A549 (cell line): Measurements from ENCODE around the gene CTNND2. TPM values are rescaled to one million over a fixed set of nuclear protein-coding genes. Genes with fewer than 3 reads are reported as not detected.

ENCODE experiments used
- ATAC-seq, 2 experiments: fragments of 200-7000 bp in 1 of 2; fragments of >200 bp in 1 of 2; cut with Nextera tagmentation in 1 of 2; cut with Tn5 transposase in 1 of 2; 3 replicates each; pipeline versions ENCODE4 v1.8.0 to v1.9.1; 2018 to 2020; ENCODE audit warnings: mild to moderate bottlenecking in 1 of 2, moderate library complexity in 1 of 2
- CTCF ChIA-PET: fragments of 300-600 bp; sonication (Branson Sonifier 250); formaldehyde crosslinking; extraction: SDS; loops from one replicate; lab custom pipeline; 2021; ENCODE audit warnings: antibody characterized with exemption, inconsistent platforms; lab: Yijun Ruan, JAX
- POLR2A ChIA-PET: fragments of 350-600 bp; formaldehyde crosslinking; extraction: SDS; loops from one replicate; lab custom pipeline; 2021; ENCODE audit warnings: antibody characterized with exemption, inconsistent platforms; lab: Yijun Ruan, JAX
- DNase-seq, 2 experiments: peaks; one replicate each; pipeline versions ENCODE4 v3.0.0 to v3.0.0-alpha.2; 2011 to 2016; ENCODE audit warnings: low read depth in 1 of 2, low spot score in 1 of 2
- FAIRE-seq: peaks from 2 replicates; lab custom pipeline; 2011; peaks lifted over from hg19 to GRCh38; lab: Jason Lieb, UNC
- H3K27ac ChIP-seq, 2 experiments: fragments of >200 bp; sonication (Bioruptor Twin); formaldehyde crosslinking; 3 replicates each; pipeline ENCODE4 v1.5.1; 2016 to 2017
- H3K4me1 ChIP-seq: fragments of >200 bp; sonication (Bioruptor Twin); formaldehyde crosslinking; 3 replicates; pipeline ENCODE4 v1.6.1; 2016
- H3K4me2 ChIP-seq: fragments of >200 bp; sonication (Bioruptor Twin); formaldehyde crosslinking; 3 replicates; pipeline ENCODE4 v1.6.1; 2016
- H3K4me3 ChIP-seq: fragments of >200 bp; sonication (Bioruptor Twin); formaldehyde crosslinking; 3 replicates; pipeline ENCODE4 v1.5.1; 2016
- H3K9me3 ChIP-seq: fragments of >200 bp; sonication (Bioruptor Twin); formaldehyde crosslinking; 3 replicates; pipeline ENCODE4 v1.6.1; 2016
- CEBPB ChIP-seq, 2 experiments: fragments of >200 bp in 1 of 2; sonication (Bioruptor Twin) in 1 of 2; formaldehyde crosslinking in 1 of 2; IDR thresholded peaks; 2 replicates each; pipeline ENCODE4 v1.6.1; 2012 to 2016
- CHD2 ChIP-seq: fragments of 150-350 bp; IDR thresholded peaks from 2 replicates; pipeline ENCODE4 v1.6.1; 2014; ENCODE audit warnings: low read length; ENCODE audit not compliant: partially characterized antibody
- EHF ChIP-seq: fragments of 250-450 bp; sonication (Bioruptor Pico); IDR thresholded peaks from 2 replicates; pipeline ENCODE4 v1.5.0; 2020; ENCODE audit warnings: mild to moderate bottlenecking
- EP300 ChIP-seq, 2 experiments: fragments of >200 bp; sonication (Bioruptor Twin); formaldehyde crosslinking; IDR thresholded peaks; 2 replicates in 1 of 2; 3 replicates in 1 of 2; pipeline ENCODE4 v1.6.1; 2016 to 2017
- FOSB ChIP-seq: fragments of 250-450 bp; sonication (Bioruptor Pico); IDR thresholded peaks from 2 replicates; pipeline ENCODE4 v1.5.0; 2020; ENCODE audit warnings: mild to moderate bottlenecking, moderate library complexity
- HDAC2 ChIP-seq: fragments of 200-600 bp; sonication (generic); IDR thresholded peaks from 2 replicates; pipeline ENCODE4 v1.6.1; 2016
- MAZ ChIP-seq: fragments of 150-350 bp; IDR thresholded peaks from 2 replicates; pipeline ENCODE4 v1.6.1; 2014; ENCODE audit warnings: antibody characterized with exemption, low read depth, low read length, borderline replicate concordance
- NPAS2 ChIP-seq: fragments of 250-450 bp; sonication (Bioruptor Pico); IDR thresholded peaks from 2 replicates; pipeline ENCODE4 v1.8.0; 2022; ENCODE audit warnings: mild to moderate bottlenecking, moderate library complexity, borderline replicate concordance
- PHF8 ChIP-seq: fragments of 200-600 bp; sonication (generic); IDR thresholded peaks from 2 replicates; pipeline ENCODE4 v1.6.1; 2016; ENCODE audit warnings: low read depth, mild to moderate bottlenecking, antibody characterized with exemption, moderate library complexity, borderline replicate concordance
- POLR2AphosphoS2 ChIP-seq: conservative IDR thresholded peaks from 2 replicates; pipeline ENCODE4 v1.6.1; 2012; ENCODE audit warnings: low read length, improper control_type of control experiment, inconsistent platforms
- RARB ChIP-seq: fragments of 250-450 bp; sonication (Bioruptor Pico); IDR thresholded peaks from 2 replicates; pipeline ENCODE4 v1.8.0; 2021; ENCODE audit warnings: mild to moderate bottlenecking, moderate library complexity
- RCOR1 ChIP-seq: fragments of 150-350 bp; IDR thresholded peaks from 2 replicates; pipeline ENCODE4 v1.6.1; 2014; ENCODE audit warnings: antibody characterized with exemption, low read length, low read depth
- REST ChIP-seq: fragments of 200-600 bp; sonication (generic); IDR thresholded peaks from 2 replicates; pipeline ENCODE4 v1.6.1; 2016; ENCODE audit warnings: antibody characterized with exemption, mild to moderate bottlenecking, moderate library complexity
- TP53 ChIP-seq: fragments of 250-450 bp; sonication (Bioruptor Pico); IDR thresholded peaks from 2 replicates; pipeline ENCODE4 v1.5.0; 2021; ENCODE audit warnings: mild to moderate bottlenecking, moderate library complexity
- USF2 ChIP-seq: fragments of 450-650 bp; IDR thresholded peaks from 2 replicates; pipeline ENCODE4 v1.6.1; 2014; ENCODE audit warnings: antibody characterized with exemption
- ZNF302 ChIP-seq: fragments of 250-450 bp; sonication (Bioruptor Pico); IDR thresholded peaks from 2 replicates; pipeline ENCODE4 v1.9.0; 2021; ENCODE audit warnings: inconsistent platforms, mild to moderate bottlenecking, moderate library complexity
- WGBS: methylation state at CpG from one replicate; pipeline ENCODE4 v1.1.6; 2017; ENCODE audit errors: missing lambda C conversion rate; 5-methylcytosine and 5-hydroxymethylcytosine counted together
- polyA plus RNA-seq, 4 experiments: library from polyadenylated mRNA; depleted of rRNA in 3 of 4; stranded (reverse); fragments of >200 nt; fragmentation: RNase III in 1 of 4; extraction: RNeasy Plus Mini Kit Qiagen cat#74134 plus additional on column Dnase treatment in 1 of 4; gene quantifications; 2 replicates in 3 of 4; 3 replicates in 1 of 4; pipeline ENCODE4 v1.2.3, GENCODE V29; 2011 to 2017

CTNND2 gene
- polyA plus RNA-seq, 2 of the 4 experiments (the other 2 are of a cell fraction): not detected

GRCh38 chr5:11650936-11651335, 253.3 kb downstream of the CTNND2 start:
- ATAC-seq (no peak), FAIRE-seq (no peak), DNase-seq (no peak)
- Histone ChIP-seq H3K4me1 (no peaks in the 10 kb centered on the region), H3K27ac (no peak overlapping the region), H3K4me3 (no peak overlapping the region), H3K9me3 (no peaks in the 10 kb centered on the region), H3K4me2 (no peak overlapping the region)
- WGBS: 0% methylated on average over 1 of the region's 1 CpG
- CTCF ChIA-PET: no interaction called here
- TF ChIP-seq RARB (CRISPR knock-in tag) (no peak), EHF (no peak), POLR2AphosphoS2 (no peak), MAZ (no peak), NPAS2 (CRISPR knock-in tag) (no peak)
- POLR2A ChIA-PET: no interaction called here

GRCh38 chr5:11646141-11646540, 258.1 kb downstream of the CTNND2 start:
- DNase-seq (no peak), ATAC-seq (no peak), FAIRE-seq (no peak)
- Histone ChIP-seq H3K4me1 (no peaks in the 10 kb centered on the region), H3K4me2 (no peak overlapping the region), H3K27ac (no peak overlapping the region), H3K4me3 (no peak overlapping the region), H3K9me3 (no peaks in the 10 kb centered on the region)
- CTCF ChIA-PET: no interaction called here
- POLR2A ChIA-PET: no interaction called here
- TF ChIP-seq FOSB (CRISPR knock-in tag) (no peak), EP300 (IDR thresholded peaks at IDR 0.05) (no peak), ZNF302 (CRISPR knock-in tag) (no peak), CHD2 (no peak), RCOR1 (no peak)
- WGBS: 2% methylated on average over 3 of the region's 3 CpGs

GRCh38 chr5:11642438-11642837, 261.8 kb downstream of the CTNND2 start:
- no peak for FAIRE-seq
- 30% methylated on average over 3 of the region's 3 CpGs for WGBS

More at GRCh38 chr5:11642438-11642837, 261.8 kb downstream of the CTNND2 start:
- Histone ChIP-seq H3K9me3 (no peaks in the 10 kb centered on the region), H3K4me2 (no peak overlapping the region), H3K4me1 (no peaks in the 10 kb centered on the region), H3K27ac (no peak overlapping the region), H3K4me3 (no peak overlapping the region)
- DNase-seq: no peak
- CTCF ChIA-PET: no interaction called here
- TF ChIP-seq CEBPB (IDR thresholded peaks at IDR 0.05) (no peak), HDAC2 (no peak), PHF8 (no peak), CHD2 (no peak), REST (no peak), USF2 (no peak), TP53 (CRISPR knock-in tag) (no peak)
- ATAC-seq: no peak
- POLR2A ChIA-PET: no interaction called here
